Renal cortex interstitium (tissue), 11 donors: Measurements from ENCODE around the gene ICAM2. TPM values are rescaled to one million over a fixed set of nuclear protein-coding genes. Genes with fewer than 3 reads are reported as not detected.
"Not testable (repeated sequence)": the region's sequence is repeated elsewhere in the genome, so short reads cannot be mapped to it uniquely, and the experiment has no call there.

Experiments used
- DNase-seq, 11 donors: peaks; one replicate each; pipeline ENCODE4 v3.0.0-alpha.2; 2013; ENCODE audit warnings: low read depth in 9 of 11, low spot score in 4 of 11; ENCODE audit errors: extremely low read depth in 1 of 11
- polyA plus RNA-seq, 3 donors: library from polyadenylated mRNA; unstranded; fragments of 120-200 nt; gene quantifications; one replicate each; pipeline ENCODE4 v1.2.1, GENCODE V29; 2013; ENCODE audit not compliant: insufficient read length in 3 of 3

Gene ICAM2
- polyA plus RNA-seq, 3 donors = 23.0 to 30.0 (median 28.7) TPM

GRCh38 chr17:64024781-64025731 is 4.6 kb upstream of the ICAM2 start:
- DNase-seq = no peak

- DNase-seq = no peak
Observed at GRCh38 chr17:64024215-64024654, 3.8 kb upstream of the ICAM2 start.

GRCh38 chr17:64022611-64023063 is 2.2 kb upstream of the ICAM2 start:
- DNase-seq = no peak

GRCh38 chr17:64019551-64019961 is 877 bp downstream of the ICAM2 start:
- DNase-seq = not testable (repeated sequence)

GRCh38 chr17:64017381-64017980 is 3.0 kb downstream of the ICAM2 start:
- DNase-seq = no peak

GRCh38 chr17:64016974-64017373 is 3.5 kb downstream of the ICAM2 start:
- DNase-seq = no peak

GRCh38 chr17:64016231-64016784 is 4.1 kb downstream of the ICAM2 start:
- no peak for DNase-seq

GRCh38 chr17:64015447-64015846 is 5.0 kb downstream of the ICAM2 start:
- DNase-seq = no peak

GRCh38 chr17:64009571-64010402 is 10.6 kb downstream of the ICAM2 start:
- no peak for DNase-seq

GRCh38 chr17:64008830-64009229 is 11.6 kb downstream of the ICAM2 start:
- no peak for DNase-seq

GRCh38 chr17:64008346-64008745 is 12.1 kb downstream of the ICAM2 start:
- no peak for DNase-seq

GRCh38 chr17:64007838-64008282 is 12.6 kb downstream of the ICAM2 start:
- DNase-seq = no peak

- DNase-seq = not testable (repeated sequence)
Observed at GRCh38 chr17:64007089-64007837, 13.2 kb downstream of the ICAM2 start.

- DNase-seq = no peak
Observed at GRCh38 chr17:64006361-64007088, 13.9 kb downstream of the ICAM2 start.

- DNase-seq = no peak
Observed at GRCh38 chr17:64005734-64006167, 14.7 kb downstream of the ICAM2 start.

- no peak for DNase-seq
Observed at GRCh38 chr17:64004903-64005733, 15.3 kb downstream of the ICAM2 start.
